Heart right ventricle (tissue), 16 donors: Measurements from ENCODE around the gene MLH3. TPM values are rescaled to one million over a fixed set of nuclear protein-coding genes. Genes with fewer than 3 reads are reported as not detected.

Experiments used
- ATAC-seq, 8 donors: fragments of 200-7000 bp; cut with Tn5 transposase; one replicate each; pipeline ENCODE4 v1.9.1; 2020; ENCODE audit warnings: mild to moderate bottlenecking in 8 of 8, moderate library complexity in 8 of 8, moderate number of reproducible peaks in 1 of 8
- DNase-seq, 2 donors: peaks; one replicate each; pipeline ENCODE4 v3.0.0-alpha.2; 2020
- H3K27ac ChIP-seq, 10 donors: fragments of 200-600 bp; sonication (generic) in 2 of 10; one replicate each; pipeline versions ENCODE4 v1.5.0 to v1.8.0; 2020 to 2022; ENCODE audit warnings: mild to moderate bottlenecking in 3 of 10
- H3K27me3 ChIP-seq, 7 donors: fragments of 200-600 bp; one replicate each; pipeline ENCODE4 v1.8.0; 2021 to 2022; ENCODE audit warnings: mild to moderate bottlenecking in 2 of 7
- H3K36me3 ChIP-seq, 9 donors: fragments of 200-600 bp; sonication (generic) in 1 of 9; one replicate each; pipeline versions ENCODE4 v1.5.0 to v1.8.0; 2020 to 2022; ENCODE audit warnings: mild to moderate bottlenecking in 2 of 9
- H3K4me1 ChIP-seq, 9 donors: fragments of 200-600 bp; sonication (generic) in 1 of 9; one replicate each; pipeline versions ENCODE4 v1.5.0 to v1.8.0; 2020 to 2022; ENCODE audit warnings: mild to moderate bottlenecking in 4 of 9
- H3K4me3 ChIP-seq, 10 donors: fragments of 200-600 bp; sonication (generic) in 2 of 10; one replicate each; pipeline versions ENCODE4 v1.5.0 to v1.8.0; 2020 to 2022; ENCODE audit warnings: mild to moderate bottlenecking in 7 of 10, moderate library complexity in 2 of 10
- H3K9me3 ChIP-seq, 11 donors: fragments of 200-600 bp in 10 of 11; sonication (generic) in 2 of 11; one replicate each; pipeline versions ENCODE4 v1.5.0 to v1.8.0; 2013 to 2022; ENCODE audit warnings: mild to moderate bottlenecking in 2 of 11, control low read depth in 1 of 11, moderate library complexity in 1 of 11
- WGBS, 2 donors: extraction: QIAGEN DNeasy Blood & Tissue Kit; methylation state at CpG; one replicate each; pipeline ENCODE4 v1.1.7; 2013; ENCODE audit warnings: inconsistent platforms in 1 of 2; 5-methylcytosine and 5-hydroxymethylcytosine counted together
- intact Hi-C, 10 donors: fragments of 100-400 bp; cut with DNase I; formaldehyde crosslinking; loops; one replicate each; pipeline versions ENCODE4 v1.11.1 to v1.14.2; 2022
- polyA plus RNA-seq, 2 donors: library from polyadenylated mRNA; stranded (reverse); fragments of 200-250 nt; gene quantifications; one replicate each; pipeline ENCODE4 v1.2.3, GENCODE V29; 2013
- total RNA-seq, 10 donors: library from RNA; stranded (reverse); fragmentation: NEBNext Ultra II Directional in 3 of 10; extraction: Animal tissue kit (Norgen Biotek cat#: 25700) in 3 of 10; gene quantifications; one replicate each; pipeline versions ENCODE4 v1.2.1 to v1.2.4, GENCODE V29; 2021 to 2023
- TF ChIP-seq, protein P1 (sequence below), 9 donors: fragments of 200-600 bp; sonication (generic) in 2 of 9; IDR thresholded peaks; one replicate each; pipeline versions ENCODE4 v1.5.0 to v1.8.0; 2021 to 2022; ENCODE audit warnings: antibody characterized with exemption in 9 of 9, mild to moderate bottlenecking in 5 of 9, moderate library complexity in 1 of 9
- donor health status: Arrhythmogenic right ventricular cardiomyopathy.
- donor health status: ischemic (EF 13 %, LVEDD 7.1; RV severe dilation, severe dysfunction).
- donor health status: healthy with polysubstance abuse.
- donor health status: DM: no; HTN: yes; CAD: no.
- donor health status: DM: no; HTN: no; CAD: no.
- donor health status: ischemic (EF 25% LVEDD 6.9; RV normal size, moderate dysfunction).
- donor health status: ischemic (EF 25% LVEDD 5.7; RV mildly dilated, moderate dysfunction).
- donor health status: healthy.
- donor health status: DM: yes; HTN: yes; CAD: no.
- donor health status: Ischemic cardiomyopathy.
- donor health status: ischemic (EF 35%, LVEDD 5.7; RV mildly dilated, moderate dysfunction).
- donor health status: nonischemic (EF 11% LVEDD 7.7; RV severe dilation, severe dysfunction).
- donor health status: DM: yes; HTN: yes; CAD: no.
- donor health status: PGD.
- donor health status: ischemic (EF 29% LVEDD 5.4; RV normal size, mild dysfunction).
- donor health status: nonischemic (EF 23%, LVEDD 6.1; RV moderate dilation, normal function).

MLH3 gene
- total and polyA plus RNA-seq, 12 donors, result 8.4 to 21.6 (median 18.4) TPM

DNA sequence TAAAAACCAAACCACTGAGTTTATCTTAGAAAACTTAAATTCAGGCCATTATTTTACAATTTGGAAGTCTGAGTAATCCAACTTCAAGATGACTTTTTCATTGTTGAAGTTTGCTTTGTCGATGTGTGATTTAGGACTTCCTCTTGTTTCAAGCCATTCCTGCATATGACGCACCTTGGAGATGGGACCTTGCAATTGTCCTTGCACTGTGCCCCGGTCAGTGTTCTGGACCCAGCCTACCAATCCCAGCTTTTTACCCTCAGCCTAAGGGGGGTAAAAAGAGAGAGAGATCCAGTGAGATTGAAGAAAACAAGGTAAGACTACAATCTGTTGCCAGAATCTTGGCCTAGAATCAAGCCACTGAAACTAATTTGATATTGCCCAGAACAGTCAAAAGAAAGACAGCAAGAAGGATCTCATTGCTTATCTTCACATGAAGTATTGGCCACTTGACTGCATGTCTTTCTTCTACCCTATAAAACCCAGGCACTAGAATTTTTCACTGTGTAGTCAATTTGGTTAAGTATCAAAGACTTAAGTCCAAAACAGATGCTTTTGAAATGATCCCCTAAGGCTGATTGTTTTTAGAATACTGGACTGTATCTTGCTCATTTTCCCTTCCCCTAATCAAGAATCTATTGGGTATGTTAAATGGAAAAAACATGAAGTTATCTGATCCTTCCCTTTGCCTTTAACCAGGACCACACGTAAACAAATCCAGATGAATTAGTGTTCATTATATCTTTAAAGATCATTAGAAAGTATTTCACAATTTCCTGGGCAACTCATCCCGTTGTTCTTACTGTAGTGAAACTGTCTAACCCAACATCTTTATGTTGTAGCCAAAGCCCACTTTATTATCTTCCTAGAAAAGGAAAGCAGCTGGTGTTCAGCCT is 2.4 kb upstream of the MLH3 start:
- ATAC-seq, result no peak
- H3K27me3 ChIP-seq, result no peaks in the 10 kb centered on the region
- peaks cover 0 to 7% (median 0%) of the 10 kb centered on the region in 9 donors for H3K36me3 ChIP-seq
- intact Hi-C loops, result loop anchor here in 1 of 10 donors (10.0 kb wide), 1 partner anchor 49 kb away; the partner anchor contains the start of gene EIF2B2
- no peak overlapping the region for H3K4me3 ChIP-seq
- no peaks in the 10 kb centered on the region for H3K9me3 ChIP-seq
- 67 to 68% methylated on average over 5 of the region's 5 CpGs for WGBS, 2 donors
- TF ChIP-seq, protein P1, sequence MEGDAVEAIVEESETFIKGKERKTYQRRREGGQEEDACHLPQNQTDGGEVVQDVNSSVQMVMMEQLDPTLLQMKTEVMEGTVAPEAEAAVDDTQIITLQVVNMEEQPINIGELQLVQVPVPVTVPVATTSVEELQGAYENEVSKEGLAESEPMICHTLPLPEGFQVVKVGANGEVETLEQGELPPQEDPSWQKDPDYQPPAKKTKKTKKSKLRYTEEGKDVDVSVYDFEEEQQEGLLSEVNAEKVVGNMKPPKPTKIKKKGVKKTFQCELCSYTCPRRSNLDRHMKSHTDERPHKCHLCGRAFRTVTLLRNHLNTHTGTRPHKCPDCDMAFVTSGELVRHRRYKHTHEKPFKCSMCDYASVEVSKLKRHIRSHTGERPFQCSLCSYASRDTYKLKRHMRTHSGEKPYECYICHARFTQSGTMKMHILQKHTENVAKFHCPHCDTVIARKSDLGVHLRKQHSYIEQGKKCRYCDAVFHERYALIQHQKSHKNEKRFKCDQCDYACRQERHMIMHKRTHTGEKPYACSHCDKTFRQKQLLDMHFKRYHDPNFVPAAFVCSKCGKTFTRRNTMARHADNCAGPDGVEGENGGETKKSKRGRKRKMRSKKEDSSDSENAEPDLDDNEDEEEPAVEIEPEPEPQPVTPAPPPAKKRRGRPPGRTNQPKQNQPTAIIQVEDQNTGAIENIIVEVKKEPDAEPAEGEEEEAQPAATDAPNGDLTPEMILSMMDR (IDR thresholded peaks at IDR 0.05), result no peak
- DNase-seq, result no peak
- peaks cover 0 to 23% (median 18%) of the 10 kb centered on the region in 9 donors for H3K4me1 ChIP-seq
- no peak overlapping the region for H3K27ac ChIP-seq

DNA sequence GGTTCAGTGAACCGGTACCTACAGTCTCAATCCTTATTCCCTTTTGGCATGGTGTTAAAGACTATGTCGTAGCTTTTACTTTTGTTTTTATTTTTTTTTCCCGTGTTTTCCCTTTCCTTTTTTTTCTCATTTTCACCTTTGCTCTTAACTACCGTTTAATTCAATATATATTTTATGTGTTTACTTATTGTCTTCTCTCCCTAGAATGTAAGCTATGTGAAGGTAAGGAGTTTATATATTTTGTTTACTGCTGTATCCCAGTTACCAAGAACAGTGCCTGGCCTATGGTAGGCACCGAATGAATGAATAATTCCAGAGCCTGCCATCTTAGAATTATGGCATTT is 261 bp upstream of the MLH3 start:
- H3K4me3 ChIP-seq, result peak overlapping the region; percentile 47 to 74 (median 66)
- TF ChIP-seq, protein P1 (IDR thresholded peaks at IDR 0.05), result no peak
- intact Hi-C loops, result loop anchor here in 2 of 10 donors (2.0 to 10.0 kb wide), 2 partner anchors 17 to 47 kb away; partner anchors contain the start of genes EIF2B2 (in 1 of the 2) and ZC2HC1C (in 1 of the 2)
- DNase-seq, result no peak
- no peaks in the 10 kb centered on the region for H3K9me3 ChIP-seq
- ATAC-seq, result peak in 1 of 8 donors; percentile 3
- WGBS, 2 donors, result 30 to 31% methylated on average over 5 of the region's 5 CpGs
- H3K4me1 ChIP-seq, result peaks cover 0 to 31% (median 18%) of the 10 kb centered on the region in 9 donors
- H3K27me3 ChIP-seq, result no peaks in the 10 kb centered on the region
- H3K36me3 ChIP-seq, result peaks cover 0 to 7% (median 0%) of the 10 kb centered on the region in 9 donors
- peak overlapping the region in 9 of 10 donors; percentile 87 to 93 (median 91) for H3K27ac ChIP-seq

DNA sequence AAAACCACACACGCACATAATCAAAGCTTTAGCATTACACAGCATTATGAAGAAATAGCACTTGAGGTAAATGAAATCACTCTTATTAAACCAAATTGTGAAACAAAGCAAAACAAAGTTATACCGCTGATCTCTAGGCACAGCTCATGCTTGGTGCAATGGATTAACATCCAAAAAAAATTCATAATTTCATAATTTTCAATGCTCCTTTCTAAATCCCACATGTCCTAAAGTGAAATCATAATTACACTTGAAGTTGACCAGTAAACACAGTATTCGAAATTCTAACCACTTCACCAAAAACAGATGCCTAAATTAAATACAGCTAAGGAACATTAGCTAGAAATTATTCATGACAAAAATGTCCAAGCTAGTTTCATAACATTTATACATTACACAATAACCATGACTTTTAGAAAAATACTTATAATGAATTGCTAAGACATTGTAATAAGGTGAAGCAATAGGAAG is 1.5 kb downstream of the MLH3 start:
- H3K4me3 ChIP-seq, result peak overlapping the region in 1 of 10 donors; percentile 74
- WGBS, 2 donors, result 84 to 94% methylated on average over 3 of the region's 3 CpGs
- H3K4me1 ChIP-seq, result peaks cover 0 to 48% (median 27%) of the 10 kb centered on the region in 9 donors
- no peak for DNase-seq
- H3K36me3 ChIP-seq, result peaks cover 0 to 7% (median 0%) of the 10 kb centered on the region in 9 donors
- H3K9me3 ChIP-seq, result no peaks in the 10 kb centered on the region
- TF ChIP-seq, protein P1 (IDR thresholded peaks at IDR 0.05), result no peak
- H3K27ac ChIP-seq, result peak overlapping the region in 5 of 10 donors; percentile 10 to 93 (median 92)
- no peaks in the 10 kb centered on the region for H3K27me3 ChIP-seq
- intact Hi-C loops, result loop anchor here in 2 of 10 donors (2.0 to 10.0 kb wide), 2 partner anchors 19 to 45 kb away; partner anchors contain the start of genes EIF2B2 (in 1 of the 2) and ZC2HC1C (in 1 of the 2)
- ATAC-seq, result no peak

DNA sequence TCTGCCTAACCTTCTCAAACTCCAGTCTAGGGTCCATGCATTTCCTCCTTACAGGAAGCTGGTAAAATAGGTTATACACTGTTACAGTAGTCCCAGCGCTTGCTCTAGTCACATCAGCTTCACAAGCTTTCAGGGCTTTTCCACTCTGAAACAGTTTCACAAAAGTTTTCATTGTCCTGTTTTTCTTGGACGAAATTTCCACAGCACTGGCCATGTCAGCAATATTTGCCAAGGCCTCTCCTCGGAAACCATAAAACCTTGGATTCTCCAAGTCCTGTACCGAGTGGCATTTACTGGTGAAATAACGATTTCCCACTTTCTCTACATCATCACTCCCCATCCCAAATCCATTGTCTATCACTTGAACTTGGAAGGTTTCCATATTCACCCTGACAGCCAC is 2.1 kb downstream of the MLH3 start:
- intact Hi-C loops, result no loop called here
- Histone ChIP-seq H3K36me3 (peaks cover 0 to 11% (median 0%) of the 10 kb centered on the region in 9 donors), H3K27ac (peak overlapping the region in 4 of 10 donors; percentile 6 to 55 (median 28)), H3K27me3 (no peaks in the 10 kb centered on the region), H3K4me3 (no peak overlapping the region), H3K9me3 (no peaks in the 10 kb centered on the region), H3K4me1 (peaks cover 0 to 55% (median 34%) of the 10 kb centered on the region in 9 donors)
- 72 to 82% methylated on average over 5 of the region's 5 CpGs for WGBS, 2 donors
- ATAC-seq (peak in 3 of 8 donors; percentile 3 to 12 (median 3)), DNase-seq (no peak)
- TF ChIP-seq, protein P1 (IDR thresholded peaks at IDR 0.05), result no peak
